H1 (cell line): ENCODE results near the gene POGZ. TPM values are rescaled to one million over a fixed set of nuclear protein-coding genes. Genes with fewer than 3 reads are reported as not detected.

ENCODE experiments used
- CTCF ChIA-PET: fragments of 300-600 bp; sonication (Branson Sonifier 250); formaldehyde crosslinking; loops from one replicate; lab custom pipeline; 2021; ENCODE audit not compliant: partially characterized antibody; lab: Charles Lee
- POLR2A ChIA-PET: fragments of 300-600 bp; sonication (Branson Sonifier 250); formaldehyde crosslinking; loops from one replicate; lab custom pipeline; 2021; ENCODE audit warnings: inconsistent platforms; ENCODE audit not compliant: partially characterized antibody; lab: Charles Lee
- DNase-seq, 2 experiments: peaks; one replicate each; pipeline versions ENCODE4 v3.0.0 to v3.0.0-alpha.2; 2010 to 2022; ENCODE audit warnings: low spot score in 2 of 2, low read depth in 1 of 2, mixed read lengths in 1 of 2
- FAIRE-seq: peaks from 2 replicates; lab custom pipeline; 2011; peaks lifted over from hg19 to GRCh38; lab: Jason Lieb, UNC
- H2AFZ ChIP-seq: 2 replicates; pipeline ENCODE4 v1.8.1; 2012; ENCODE audit warnings: low read length, inconsistent platforms
- H2AK5ac ChIP-seq: 2 replicates; pipeline ENCODE4 v1.6.1; 2013; ENCODE audit warnings: low read depth, low read length
- H2BK120ac ChIP-seq: replicated peaks from 2 replicates; pipeline ENCODE3; 2013; ENCODE audit warnings: low read depth, low read length, inconsistent platforms
- H2BK12ac ChIP-seq: 2 replicates; pipeline ENCODE4 v1.6.1; 2013; ENCODE audit warnings: low read depth, low read length
- H2BK15ac ChIP-seq: 2 replicates; pipeline ENCODE4 v1.6.1; 2013; ENCODE audit warnings: low read length
- H2BK20ac ChIP-seq: 2 replicates; pipeline ENCODE4 v1.6.1; 2013; ENCODE audit warnings: low read length
- H2BK5ac ChIP-seq: 2 replicates; pipeline ENCODE4 v1.6.1; 2013; ENCODE audit warnings: low read depth, low read length
- H3K14ac ChIP-seq: 2 replicates; pipeline ENCODE4 v1.6.1; 2013; ENCODE audit warnings: inconsistent platforms; ENCODE audit not compliant: insufficient read length
- H3K18ac ChIP-seq: 2 replicates; pipeline ENCODE4 v1.6.1; 2013; ENCODE audit warnings: low read length; ENCODE audit errors: extremely low read depth
- H3K23ac ChIP-seq: 2 replicates; pipeline ENCODE4 v1.6.1; 2013; ENCODE audit warnings: inconsistent platforms; ENCODE audit not compliant: insufficient read length
- H3K23me2 ChIP-seq: 2 replicates; pipeline ENCODE4 v1.6.1; 2013; ENCODE audit warnings: low read depth, low read length
- H3K27ac ChIP-seq: 2 replicates; pipeline ENCODE4 v1.6.1; 2011; ENCODE audit warnings: low read depth, low read length, inconsistent platforms
- H3K27me3 ChIP-seq, 4 experiments: replicated peaks in 1 of 4; 1 replicate in 1 of 4; 2 replicates in 3 of 4; pipeline versions ENCODE4 v1.6.1 to v1.8.1; 2011 to 2013; ENCODE audit warnings: low read length in 3 of 4, mild to moderate bottlenecking in 3 of 4, inconsistent platforms in 2 of 4, mixed read lengths in 2 of 4, moderate library complexity in 1 of 4; ENCODE audit not compliant: control insufficient read depth in 3 of 4, insufficient read depth in 3 of 4; ENCODE audit errors: extremely low read depth in 1 of 4
- H3K36me3 ChIP-seq, 4 experiments: 2 replicates each; pipeline versions ENCODE4 v1.6.1 to v1.8.1; 2011 to 2013; ENCODE audit warnings: mild to moderate bottlenecking in 4 of 4, low read length in 3 of 4, moderate library complexity in 2 of 4, control low read depth in 1 of 4, inconsistent platforms in 1 of 4; ENCODE audit not compliant: insufficient read depth in 4 of 4, control insufficient read depth in 2 of 4
- H3K4ac ChIP-seq: replicated peaks from 2 replicates; pipeline ENCODE3; 2013; ENCODE audit warnings: low read length, low read depth, mixed read lengths, inconsistent platforms; ENCODE audit not compliant: insufficient read length
- H3K4me1 ChIP-seq, 4 experiments: replicated peaks in 1 of 4; 1 replicate in 1 of 4; 2 replicates in 3 of 4; pipeline versions ENCODE4 v1.6.1 to v1.8.1; 2011 to 2013; ENCODE audit warnings: low read length in 3 of 4, inconsistent platforms in 2 of 4, mixed read lengths in 1 of 4; ENCODE audit not compliant: insufficient read depth in 4 of 4, control insufficient read depth in 3 of 4
- H3K4me2 ChIP-seq, 2 experiments: 2 replicates each; pipeline versions ENCODE4 v1.6.1 to v1.8.1; 2011 to 2013; ENCODE audit warnings: low read depth in 2 of 2, low read length in 2 of 2, control low read depth in 1 of 2, inconsistent platforms in 1 of 2, mild to moderate bottlenecking in 1 of 2; ENCODE audit not compliant: insufficient read depth in 1 of 2
- H3K4me3 ChIP-seq, 4 experiments: fragments of 200-600, 300-600 bp in 1 of 4; sonication (generic), shearing (Covaris generic), sonication (Bioruptor Twin) in 1 of 4; 2 replicates each; pipeline versions ENCODE4 v1.5.1 to v1.8.1; 2011 to 2016; ENCODE audit warnings: low read length in 4 of 4, low read depth in 3 of 4, control low read depth in 2 of 4, inconsistent platforms in 2 of 4, mild to moderate bottlenecking in 2 of 4, mixed read lengths in 1 of 4, moderate library complexity in 1 of 4; ENCODE audit not compliant: insufficient read depth in 2 of 4; ENCODE audit errors: extremely low read depth in 1 of 4
- H3K56ac ChIP-seq: replicated peaks from 2 replicates; pipeline ENCODE3; 2013; ENCODE audit warnings: low read depth, mild to moderate bottlenecking, mixed read lengths, low read length, inconsistent platforms; ENCODE audit not compliant: insufficient read length
- H3K79me1 ChIP-seq: 2 replicates; pipeline ENCODE4 v1.6.1; 2013; ENCODE audit warnings: low read depth, low read length, control low read depth
- H3K79me2 ChIP-seq, 2 experiments: 2 replicates each; pipeline versions ENCODE4 v1.6.1 to v1.8.1; 2012 to 2013; ENCODE audit warnings: low read length in 2 of 2, mild to moderate bottlenecking in 2 of 2, inconsistent platforms in 1 of 2; ENCODE audit not compliant: insufficient read depth in 2 of 2, control insufficient read depth in 1 of 2
- H3K9ac ChIP-seq, 4 experiments: replicated peaks in 1 of 4; 1 replicate in 1 of 4; 2 replicates in 3 of 4; pipeline versions ENCODE4 v1.6.1 to v1.8.1; 2011 to 2013; ENCODE audit warnings: low read depth in 3 of 4, low read length in 3 of 4, control low read depth in 2 of 4, mild to moderate bottlenecking in 2 of 4, moderate library complexity in 2 of 4, inconsistent platforms in 1 of 4; ENCODE audit errors: extremely low read depth in 1 of 4
- H3K9me3 ChIP-seq, 2 experiments: 2 replicates each; pipeline versions ENCODE4 v1.6.1 to v1.8.1; 2012 to 2013; ENCODE audit warnings: mild to moderate bottlenecking in 2 of 2, moderate library complexity in 2 of 2, control low read depth in 1 of 2, inconsistent platforms in 1 of 2, low read depth in 1 of 2, low read length in 1 of 2, mixed read lengths in 1 of 2; ENCODE audit not compliant: insufficient read depth in 2 of 2
- H4K20me1 ChIP-seq, 2 experiments: replicated peaks in 1 of 2; 2 replicates each; pipeline versions ENCODE3 to v1.8.1; 2011 to 2013; ENCODE audit warnings: inconsistent platforms in 2 of 2, low read length in 2 of 2, mild to moderate bottlenecking in 1 of 2; ENCODE audit not compliant: insufficient read depth in 2 of 2, control insufficient read depth in 1 of 2
- H4K5ac ChIP-seq: 2 replicates; pipeline ENCODE4 v1.6.1; 2013; ENCODE audit warnings: low read length, low read depth, mixed read lengths, inconsistent platforms; ENCODE audit not compliant: insufficient read length
- H4K8ac ChIP-seq: 2 replicates; pipeline ENCODE4 v1.8.0; 2013; ENCODE audit warnings: mild to moderate bottlenecking, moderate library complexity, low read length, inconsistent platforms; ENCODE audit not compliant: insufficient read depth; ENCODE audit errors: extremely low read depth
- H4K91ac ChIP-seq: replicated peaks from 2 replicates; pipeline ENCODE3; 2013; ENCODE audit warnings: low read length, mixed read lengths, inconsistent platforms; ENCODE audit not compliant: insufficient read length
- CEBPB ChIP-seq: IDR thresholded peaks from 2 replicates; pipeline ENCODE4 v1.6.1; 2012; ENCODE audit warnings: low read depth, low read length
- EZH2 ChIP-seq: fragments of 200-600 bp; sonication (generic); IDR thresholded peaks from 2 replicates; pipeline ENCODE4 v1.7.1; 2012; ENCODE audit warnings: low read depth, mild to moderate bottlenecking, moderate library complexity, low read length, inconsistent platforms; ENCODE audit not compliant: severe bottlenecking
- MAFK ChIP-seq: IDR thresholded peaks from 2 replicates; pipeline ENCODE4 v1.6.1; 2012; ENCODE audit warnings: low read depth, mild to moderate bottlenecking, improper control_type of control experiment, low read length
- POLR2A ChIP-seq, 2 experiments: IDR thresholded peaks; 1 replicate in 1 of 2; 2 replicates in 1 of 2; pipeline ENCODE4 v1.6.1; 2011; ENCODE audit warnings: low read depth in 2 of 2, low read length in 2 of 2, mild to moderate bottlenecking in 2 of 2; ENCODE audit errors: control extremely low read depth in 1 of 2
- RFX5 ChIP-seq: IDR thresholded peaks from 2 replicates; pipeline ENCODE4 v1.6.1; 2011; ENCODE audit warnings: low read depth, low read length, improper control_type of control experiment, borderline replicate concordance
- RXRA ChIP-seq: IDR thresholded peaks from 2 replicates; pipeline ENCODE4 v1.6.1; 2011; ENCODE audit warnings: low read depth, mild to moderate bottlenecking, low read length, moderate library complexity; ENCODE audit not compliant: insufficient read depth
- SRF ChIP-seq: IDR thresholded peaks from 2 replicates; pipeline ENCODE4 v1.6.1; 2011; ENCODE audit warnings: mild to moderate bottlenecking, low read depth, low read length, moderate library complexity
- TEAD4 ChIP-seq: IDR thresholded peaks from 2 replicates; pipeline ENCODE4 v1.6.1; 2012; ENCODE audit warnings: low read depth, low read length, inconsistent platforms, mixed read lengths
- WGBS, 2 experiments: shearing (Covaris generic) in 1 of 2; methylation state at CpG; one replicate each; pipeline versions ENCODE4 v1.1.6 to v1.1.7; 2013 to 2015; ENCODE audit warnings: low lambda C conversion rate in 2 of 2, mixed read lengths in 2 of 2, inconsistent platforms in 1 of 2, low coverage in 1 of 2, missing lambda C conversion rate in 1 of 2; ENCODE audit not compliant: insufficient replicate concordance in 2 of 2, insufficient coverage in 1 of 2, insufficient read length in 1 of 2; ENCODE audit errors: extremely low coverage in 1 of 2, missing lambda C conversion rate in 1 of 2; 5-methylcytosine and 5-hydroxymethylcytosine counted together
- polyA plus RNA-seq, 7 experiments: library from polyadenylated mRNA; depleted of rRNA in 3 of 7; stranded (reverse) in 5 of 7; unstranded in 2 of 7; fragments of >200 nt in 5 of 7; fragments of 200-250 nt in 2 of 7; gene quantifications; 1 replicate in 5 of 7; 2 replicates in 1 of 7; 4 replicates in 1 of 7; pipeline versions ENCODE4 v1.2.1 to v1.2.3, GENCODE V29; 2011 to 2013; ENCODE audit warnings: missing spikeins in 2 of 7, mixed read lengths in 2 of 7
- total RNA-seq: library from RNA; stranded (reverse); fragmentation: NEBNext Ultra II Directional; extraction: Animal tissue kit (Norgen Biotek cat#: 25700); gene quantifications from 2 replicates; pipeline ENCODE4 v1.2.1, GENCODE V29; 2021

The POGZ gene
- total and polyA plus RNA-seq, 2 of the 8 experiments (the other 6 are each of a cell fraction or from before 2014, with no cell fraction given), result 66.4 to 105 TPM

GRCh38 chr1:151406176-151406575, 53.1 kb downstream of the POGZ start:
- H3K18ac ChIP-seq, result no peak overlapping the region
- H3K4me1 ChIP-seq, result no peaks in the 10 kb centered on the region; a peak in 1 of 7 replicates
- peaks cover 4 to 10% of the 10 kb centered on the region in 2 experiments for H4K20me1 ChIP-seq
- no peak overlapping the region for H3K4ac ChIP-seq
- H3K56ac ChIP-seq, result no peak overlapping the region
- CTCF ChIA-PET, result interaction anchor here (0.7 to 2.4 kb wide), 6 partner anchors 11 to 114 kb away, joined by 3 to 10 read pairs (median 4); no protein-coding TSS in a partner anchor
- H2AK5ac ChIP-seq, result no peak overlapping the region
- no peak overlapping the region for H3K27ac ChIP-seq
- H3K4me2 ChIP-seq, result no peak overlapping the region
- no peak overlapping the region for H4K91ac ChIP-seq
- H3K23me2 ChIP-seq, result no peaks in the 10 kb centered on the region
- no peak overlapping the region for H3K9ac ChIP-seq
- H2BK15ac ChIP-seq, result no peak overlapping the region
- 95% methylated on average over 8 of the region's 8 CpGs; no CpG with 5 or more reads in 1 of the 2 experiments for WGBS, 2 experiments
- POLR2A ChIA-PET, result interaction anchor here (1.3 kb wide), 1 partner anchor 13 kb away, joined by 4 read pairs; no protein-coding TSS in a partner anchor
- no peaks in the 10 kb centered on the region for H3K27me3 ChIP-seq
- H2BK5ac ChIP-seq, result no peak overlapping the region
- H3K14ac ChIP-seq, result no peak overlapping the region
- no peak overlapping the region for H2BK120ac ChIP-seq
- no peak overlapping the region for H3K23ac ChIP-seq
- no peak overlapping the region for H3K4me3 ChIP-seq
- no peaks in the 10 kb centered on the region for H3K79me1 ChIP-seq
- H3K79me2 ChIP-seq, result no peaks in the 10 kb centered on the region
- H4K5ac ChIP-seq, result no peak overlapping the region
- no peak overlapping the region for H2BK20ac ChIP-seq
- FAIRE-seq (no peak), DNase-seq (no peak)
- H3K36me3 ChIP-seq, result peaks cover 37 to 82% (median 73%) of the 10 kb centered on the region in 4 experiments
- H2AFZ ChIP-seq, result no peak overlapping the region
- H3K9me3 ChIP-seq, result no peaks in the 10 kb centered on the region
- H2BK12ac ChIP-seq, result no peak overlapping the region
- no peak overlapping the region for H4K8ac ChIP-seq
- TF ChIP-seq TEAD4 (no peak), CEBPB (no peak), SRF (no peak), POLR2A (IDR thresholded peaks at IDR 0.05; ENCODE audit: control extremely low read depth in 1 of 2, low read depth in 2 of 2, low read length in 2 of 2) (no peak), MAFK (no peak), RXRA (no peak), RFX5 (no peak), EZH2 (no peak)
